Endothelial cell of umbilical vein (primary cell): ENCODE data around the gene PKN2. TPM values are rescaled to one million over a fixed set of nuclear protein-coding genes. Genes with fewer than 3 reads are reported as not detected.

Experiments
- BruUV-seq: library from RNA; stranded (reverse); fragments of 400-500 nt; replicated peaks from 2 replicates; lab custom pipeline; 2021; lab: Mats Ljungman, UMichigan
- CTCF ChIA-PET: fragments of 300-600, 350-600 bp; sonication (Branson Sonifier 250); formaldehyde crosslinking; loops from one replicate; lab custom pipeline; 2021; ENCODE audit warnings: antibody characterized with exemption, inconsistent platforms; lab: Charles Lee
- POLR2A ChIA-PET: fragments of 300-600, 350-600 bp; sonication (Branson Sonifier 250); formaldehyde crosslinking; loops from one replicate; lab custom pipeline; 2021; ENCODE audit warnings: antibody characterized with exemption, inconsistent platforms; lab: Charles Lee
- DNase-seq: peaks from one replicate; pipeline ENCODE4 v3.0.0-alpha.2; 2011; ENCODE audit warnings: low read depth, low spot score
- FAIRE-seq: peaks from 2 replicates; lab custom pipeline; 2011; peaks lifted over from hg19 to GRCh38; lab: Jason Lieb, UNC
- H2AFZ ChIP-seq: 2 replicates; pipeline ENCODE4 v1.6.0; 2012; ENCODE audit warnings: low read depth, low read length, control low read depth, inconsistent platforms
- H3K27ac ChIP-seq: 2 replicates; pipeline ENCODE4 v1.5.1; 2011; ENCODE audit warnings: low read depth, mild to moderate bottlenecking, control low read depth, low read length, moderate library complexity; ENCODE audit not compliant: insufficient read depth
- H3K27me3 ChIP-seq, 2 experiments: 2 replicates each; pipeline versions ENCODE4 v1.6.0 to v1.6.1; 2011; ENCODE audit warnings: low read length in 2 of 2, mixed read lengths in 1 of 2; ENCODE audit not compliant: control insufficient read depth in 2 of 2, insufficient read depth in 2 of 2
- H3K36me3 ChIP-seq, 2 experiments: 2 replicates in 1 of 2; 3 replicates in 1 of 2; pipeline ENCODE4 v1.5.1; 2011; ENCODE audit warnings: low read length in 2 of 2, mild to moderate bottlenecking in 1 of 2, moderate library complexity in 1 of 2; ENCODE audit not compliant: control insufficient read depth in 2 of 2, insufficient read depth in 2 of 2; ENCODE audit errors: extremely low read depth in 1 of 2
- H3K4me1 ChIP-seq: 3 replicates; pipeline ENCODE4 v1.5.1; 2011; ENCODE audit warnings: mild to moderate bottlenecking, low read length; ENCODE audit not compliant: control insufficient read depth, insufficient read depth; ENCODE audit errors: extremely low read depth
- H3K4me2 ChIP-seq: 2 replicates; pipeline ENCODE4 v1.6.1; 2011; ENCODE audit warnings: low read length, control low read depth, mixed read lengths; ENCODE audit not compliant: insufficient read depth
- H3K4me3 ChIP-seq, 3 experiments: fragments of 200-600 bp in 1 of 3; sonication (generic), shearing (Covaris generic) in 1 of 3; replicated peaks in 1 of 3; 2 replicates each; pipeline ENCODE4 v1.5.1; 2011 to 2016; ENCODE audit warnings: control low read depth in 3 of 3, low read length in 3 of 3, mild to moderate bottlenecking in 2 of 3, inconsistent platforms in 1 of 3, low read depth in 1 of 3, moderate library complexity in 1 of 3; ENCODE audit not compliant: insufficient read depth in 1 of 3
- H3K79me2 ChIP-seq: 2 replicates; pipeline ENCODE4 v1.6.0; 2012; ENCODE audit warnings: low read length, inconsistent platforms; ENCODE audit not compliant: control insufficient read depth, insufficient read depth
- H3K9ac ChIP-seq: replicated peaks from 2 replicates; pipeline ENCODE3; 2011; ENCODE audit warnings: low read length, control low read depth; ENCODE audit not compliant: insufficient read depth; ENCODE audit errors: extremely low read depth
- H3K9me1 ChIP-seq: replicated peaks from 3 replicates; pipeline ENCODE4 v1.6.0; 2011; ENCODE audit warnings: mild to moderate bottlenecking, low read length; ENCODE audit not compliant: control insufficient read depth, insufficient read depth; ENCODE audit errors: extremely low read depth
- H3K9me3 ChIP-seq: replicated peaks from 2 replicates; pipeline ENCODE4 v1.5.1; 2012; ENCODE audit warnings: low read length, inconsistent platforms; ENCODE audit not compliant: control insufficient read depth, insufficient read depth
- H4K20me1 ChIP-seq: replicated peaks from 2 replicates; pipeline ENCODE3; 2011; ENCODE audit warnings: mild to moderate bottlenecking, low read length; ENCODE audit not compliant: control insufficient read depth, insufficient read depth; ENCODE audit errors: extremely low read depth
- EZH2 ChIP-seq: IDR thresholded peaks from 2 replicates; pipeline ENCODE4 v1.6.1; 2012; ENCODE audit warnings: borderline replicate concordance, low read depth, mild to moderate bottlenecking, moderate library complexity, low read length, inconsistent platforms; ENCODE audit not compliant: severe bottlenecking
- FOS ChIP-seq: IDR thresholded peaks from 2 replicates; pipeline ENCODE4 v1.6.1; 2011; ENCODE audit warnings: mild to moderate bottlenecking, low read length, moderate library complexity, borderline replicate concordance; ENCODE audit not compliant: insufficient read depth
- GATA2 ChIP-seq: IDR thresholded peaks from 2 replicates; pipeline ENCODE4 v1.7.0; 2011; ENCODE audit warnings: low read depth, mild to moderate bottlenecking, moderate library complexity, mixed read lengths, low read length; ENCODE audit not compliant: insufficient read length, insufficient read depth
- JUN ChIP-seq: IDR thresholded peaks from 2 replicates; pipeline ENCODE4 v1.6.1; 2011; ENCODE audit warnings: borderline replicate concordance, low read depth; ENCODE audit not compliant: insufficient read length, insufficient read depth
- MAX ChIP-seq: IDR thresholded peaks from 2 replicates; pipeline ENCODE4 v1.6.1; 2011; ENCODE audit not compliant: insufficient read depth, insufficient read length
- MYC ChIP-seq: IDR thresholded peaks from one replicate; pipeline ENCODE4 v1.6.1; 2011; ENCODE audit warnings: mild to moderate bottlenecking, low read depth, low read length
- POLR2A ChIP-seq: IDR thresholded peaks from 2 replicates; pipeline ENCODE4 v1.6.1; 2012; ENCODE audit warnings: low read depth, mild to moderate bottlenecking, control low read depth, low read length
- POLR2AphosphoS5 ChIP-seq: IDR thresholded peaks from 2 replicates; pipeline ENCODE4 v1.6.1; 2012; ENCODE audit warnings: low read depth, mild to moderate bottlenecking, control low read depth, low read length, moderate library complexity; ENCODE audit not compliant: insufficient read depth
- dilution Hi-C: fragments of 300-500 bp; cut with MboI; formaldehyde crosslinking; loops from one replicate; pipeline ENCODE4 v1.15.0; 2019; ENCODE audit warnings: low sequenced_read_pairs; ENCODE audit not compliant: extremely low pct_ligation_motif_present
- intact Hi-C: fragments of 100-400 bp; cut with micrococcal nuclease; formaldehyde crosslinking; loops from one replicate; pipeline ENCODE4 v1.10.0; 2022
- polyA plus RNA-seq, 4 experiments: library from polyadenylated mRNA; depleted of rRNA in 3 of 4; stranded (reverse) in 3 of 4; unstranded in 1 of 4; fragments of >200 nt; gene quantifications; 2 replicates each; pipeline versions ENCODE4 v1.2.1 to v1.2.3, GENCODE V29; 2011 to 2012; ENCODE audit warnings: missing spikeins in 1 of 4
- total RNA-seq: library from RNA; stranded (reverse); gene quantifications from 2 replicates; pipeline ENCODE4 v1.2.3, GENCODE V29; 2021
- TF ChIP-seq, protein P1 (sequence below), 2 donors: IDR thresholded peaks; 1 replicate in 1 of 2; 2 replicates in 1 of 2; pipeline ENCODE4 v1.5.1; 2011; ENCODE audit warnings: low read length in 2 of 2, mild to moderate bottlenecking in 2 of 2, moderate library complexity in 2 of 2, control low read depth in 1 of 2, inconsistent platforms in 1 of 2, low read depth in 1 of 2; ENCODE audit not compliant: insufficient read depth in 1 of 2; ENCODE audit errors: extremely low read depth in 1 of 2

The PKN2 gene
- total and polyA plus RNA-seq, 2 donors (not counting 3 experiments of a cell fraction or from before 2014, with no cell fraction given), result 11.5 to 47.3 TPM

DNA sequence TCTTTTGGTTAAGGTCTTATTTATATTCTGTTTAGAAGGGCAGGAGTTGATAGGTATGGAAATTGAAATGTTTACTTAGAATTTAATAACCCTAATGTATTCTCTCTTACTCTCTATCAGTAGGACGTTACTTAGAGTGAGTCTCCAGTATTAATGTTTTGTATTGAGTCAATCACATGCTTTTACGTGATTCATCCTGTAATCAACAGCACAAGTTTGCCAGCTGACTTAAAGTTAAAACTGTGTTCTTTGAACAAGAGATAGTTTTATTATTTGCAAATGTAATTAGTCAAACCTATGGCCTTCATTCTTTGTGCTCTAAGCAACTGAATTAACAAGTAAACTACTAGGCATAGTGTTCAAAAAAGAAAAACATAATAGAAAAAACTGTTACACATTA is 57.3 kb downstream of the PKN2 start:
- POLR2A ChIA-PET, result no interaction called here
- FAIRE-seq, result no peak
- TF ChIP-seq POLR2A (no peak), MYC (no peak), GATA2 (no peak), EZH2 (no peak), MAX (no peak), FOS (no peak), JUN (no peak), POLR2AphosphoS5 (no peak)
- TF ChIP-seq, protein P1, sequence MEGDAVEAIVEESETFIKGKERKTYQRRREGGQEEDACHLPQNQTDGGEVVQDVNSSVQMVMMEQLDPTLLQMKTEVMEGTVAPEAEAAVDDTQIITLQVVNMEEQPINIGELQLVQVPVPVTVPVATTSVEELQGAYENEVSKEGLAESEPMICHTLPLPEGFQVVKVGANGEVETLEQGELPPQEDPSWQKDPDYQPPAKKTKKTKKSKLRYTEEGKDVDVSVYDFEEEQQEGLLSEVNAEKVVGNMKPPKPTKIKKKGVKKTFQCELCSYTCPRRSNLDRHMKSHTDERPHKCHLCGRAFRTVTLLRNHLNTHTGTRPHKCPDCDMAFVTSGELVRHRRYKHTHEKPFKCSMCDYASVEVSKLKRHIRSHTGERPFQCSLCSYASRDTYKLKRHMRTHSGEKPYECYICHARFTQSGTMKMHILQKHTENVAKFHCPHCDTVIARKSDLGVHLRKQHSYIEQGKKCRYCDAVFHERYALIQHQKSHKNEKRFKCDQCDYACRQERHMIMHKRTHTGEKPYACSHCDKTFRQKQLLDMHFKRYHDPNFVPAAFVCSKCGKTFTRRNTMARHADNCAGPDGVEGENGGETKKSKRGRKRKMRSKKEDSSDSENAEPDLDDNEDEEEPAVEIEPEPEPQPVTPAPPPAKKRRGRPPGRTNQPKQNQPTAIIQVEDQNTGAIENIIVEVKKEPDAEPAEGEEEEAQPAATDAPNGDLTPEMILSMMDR (IDR thresholded peaks at IDR 0.05; ENCODE audit: extremely low read depth in 1 of 2, insufficient read depth in 1 of 2, low read depth in 1 of 2, low read length in 2 of 2), result no peak
- Histone ChIP-seq H3K27ac (no peak overlapping the region), H3K4me2 (no peak overlapping the region), H3K27me3 (no peaks in the 10 kb centered on the region), H4K20me1 (no peaks in the 10 kb centered on the region), H3K9me1 (peaks cover 2% of the 10 kb centered on the region), H3K9me3 (no peaks in the 10 kb centered on the region), H3K9ac (no peak overlapping the region), H3K36me3 (no peaks in the 10 kb centered on the region), H2AFZ (no peak overlapping the region), H3K4me1 (peaks cover 3% of the 10 kb centered on the region), H3K4me3 (no peak overlapping the region), H3K79me2 (peaks cover 29% of the 10 kb centered on the region)
- no peak for DNase-seq
- no TSS peak for BruUV-seq
- intact Hi-C loops, result no loop called here
- CTCF ChIA-PET, result interaction anchor here (0.9 kb wide), 1 partner anchor 9 kb away, joined by 3 read pairs; no protein-coding TSS in a partner anchor
- dilution Hi-C loops, result no loop called here
